Kidney (tissue), 14 donors: Measurements from ENCODE around the gene TEX101. TPM values are rescaled to one million over a fixed set of nuclear protein-coding genes. Genes with fewer than 3 reads are reported as not detected.
A peak's percentile ranks its signal among the peaks of the same experiment; 100 is the strongest.

Experiments
- DNase-seq, 5 donors: peaks; one replicate each; pipeline ENCODE4 v3.0.0-alpha.2; 2013 to 2020
- FAIRE-seq: peaks from 2 replicates; lab custom pipeline; 2012; peaks lifted over from hg19 to GRCh38; lab: Jason Lieb, UNC
- H3K27ac ChIP-seq, 2 donors: one replicate each; pipeline ENCODE4 v1.7.0; 2013; ENCODE audit warnings: low read depth in 2 of 2, low read length in 2 of 2, inconsistent platforms in 1 of 2
- H3K27me3 ChIP-seq: one replicate; pipeline ENCODE4 v1.7.1; 2013; ENCODE audit warnings: low read length, inconsistent platforms; ENCODE audit not compliant: control insufficient read depth, insufficient read depth
- H3K36me3 ChIP-seq, 3 donors: one replicate each; pipeline versions ENCODE4 v1.7.0 to v1.7.1; 2013; ENCODE audit warnings: low read length in 3 of 3, control low read depth in 1 of 3, inconsistent platforms in 1 of 3; ENCODE audit not compliant: insufficient read depth in 3 of 3, control insufficient read depth in 2 of 3
- H3K4me1 ChIP-seq, 3 donors: one replicate each; pipeline versions ENCODE4 v1.7.0 to v1.7.1; 2013; ENCODE audit warnings: low read length in 3 of 3, inconsistent platforms in 1 of 3, low read depth in 1 of 3; ENCODE audit not compliant: control insufficient read depth in 2 of 3, insufficient read depth in 2 of 3
- H3K4me3 ChIP-seq, 3 donors: one replicate each; pipeline versions ENCODE4 v1.7.0 to v1.8.1; 2013; ENCODE audit warnings: low read length in 3 of 3, control low read depth in 1 of 3, inconsistent platforms in 1 of 3
- H3K9ac ChIP-seq, 3 donors: one replicate each; pipeline versions ENCODE4 v1.7.0 to v1.7.1; 2013; ENCODE audit warnings: low read length in 3 of 3, control low read depth in 1 of 3, inconsistent platforms in 1 of 3
- H3K9me3 ChIP-seq, 3 donors: one replicate each; pipeline versions ENCODE4 v1.7.0 to v1.7.1; 2013; ENCODE audit warnings: low read length in 3 of 3, control low read depth in 1 of 3, inconsistent platforms in 1 of 3; ENCODE audit not compliant: control insufficient read depth in 2 of 3, insufficient read depth in 1 of 3
- CTCF ChIP-seq: IDR thresholded peaks from 3 replicates; pipeline ENCODE4 v1.5.1; 2012; ENCODE audit warnings: mild to moderate bottlenecking, moderate library complexity, borderline replicate concordance; ENCODE audit not compliant: insufficient read depth; ENCODE audit errors: extremely low read depth
- intact Hi-C: fragments of 100-400 bp; cut with DNase I; formaldehyde crosslinking; loops from one replicate; pipeline ENCODE4 v1.11.1; 2022
- polyA plus RNA-seq: library from polyadenylated mRNA; stranded (reverse); fragments of 350-450 nt; fragmentation: Illumina TruSeq; extraction: RNeasy Lipid Tissue Mini Kit (QIAGEN cat#74804); gene quantifications from one replicate; pipeline ENCODE4 v1.2.3, GENCODE V29; 2014; ENCODE audit warnings: low read depth, low replicate concordance; ENCODE audit not compliant: insufficient read depth
- total RNA-seq: library from RNA; stranded (reverse); fragmentation: NEBNext Ultra II Directional; extraction: Animal tissue kit (Norgen Biotek cat#: 25700); gene quantifications from one replicate; pipeline ENCODE4 v1.2.1, GENCODE V29; 2021
- donor health status: control.
- donor health status: control.
- donor health status: control.
- donor health status: control.
- donor health status: control.
- donor health status: DM: yes; HTN: yes; CAD: no.
- donor health status: Normal renal cell carcinoma (clear cell type).

Gene TEX101
- total and polyA plus RNA-seq, 2 donors from 2014 or later: not detected

GRCh38 chr19:43461303-43461702 lies 46.6 kb downstream of the TEX101 start:
- DNase-seq (no peak), FAIRE-seq (no peak)
- no peak for TF ChIP-seq CTCF
- Histone ChIP-seq H3K27me3 (peaks cover 2% of the 10 kb centered on the region), H3K36me3 (no peaks in the 10 kb centered on the region), H3K9ac (no peak overlapping the region), H3K4me3 (no peak overlapping the region), H3K9me3 (no peaks in the 10 kb centered on the region), H3K4me1 (peaks cover 0 to 10% (median 0%) of the 10 kb centered on the region in 3 donors), H3K27ac (no peak overlapping the region)
- intact Hi-C loops: no loop called here

GRCh38 chr19:43462383-43462782 lies 47.7 kb downstream of the TEX101 start:
- H3K9me3 ChIP-seq: no peaks in the 10 kb centered on the region
- H3K9ac ChIP-seq: no peak overlapping the region
- peaks cover 0 to 10% (median 0%) of the 10 kb centered on the region in 3 donors for H3K4me1 ChIP-seq
- peaks cover 2% of the 10 kb centered on the region for H3K27me3 ChIP-seq
- intact Hi-C loops: no loop called here
- no peak overlapping the region for H3K4me3 ChIP-seq
- no peak for FAIRE-seq
- no peaks in the 10 kb centered on the region for H3K36me3 ChIP-seq
- no peak for TF ChIP-seq CTCF
- no peak overlapping the region for H3K27ac ChIP-seq
- DNase-seq: no peak

- Histone ChIP-seq H3K27ac (peak overlapping the region; percentile 11 to 72), H3K4me3 (peak overlapping the region; percentile 47 to 81 (median 68)), H3K9ac (peak overlapping the region; percentile 5 to 33 (median 31)), H3K9me3 (no peaks in the 10 kb centered on the region), H3K36me3 (no peaks in the 10 kb centered on the region), H3K4me1 (peaks cover 0 to 10% (median 0%) of the 10 kb centered on the region in 3 donors), H3K27me3 (peaks cover 2% of the 10 kb centered on the region)
- FAIRE-seq (no peak), DNase-seq (no peak)
- intact Hi-C loops: no loop called here
- no peak for TF ChIP-seq CTCF
These were observed 48.2 kb downstream of the TEX101 start for GRCh38 chr19:43462785-43463380.
